ENCODE data around the gene ZBED1.
"Not testable (repeated sequence)": the region's sequence is repeated elsewhere in the genome, so short reads cannot be mapped to it uniquely, and the experiment has no call there.

The ZBED1 gene

DNA sequence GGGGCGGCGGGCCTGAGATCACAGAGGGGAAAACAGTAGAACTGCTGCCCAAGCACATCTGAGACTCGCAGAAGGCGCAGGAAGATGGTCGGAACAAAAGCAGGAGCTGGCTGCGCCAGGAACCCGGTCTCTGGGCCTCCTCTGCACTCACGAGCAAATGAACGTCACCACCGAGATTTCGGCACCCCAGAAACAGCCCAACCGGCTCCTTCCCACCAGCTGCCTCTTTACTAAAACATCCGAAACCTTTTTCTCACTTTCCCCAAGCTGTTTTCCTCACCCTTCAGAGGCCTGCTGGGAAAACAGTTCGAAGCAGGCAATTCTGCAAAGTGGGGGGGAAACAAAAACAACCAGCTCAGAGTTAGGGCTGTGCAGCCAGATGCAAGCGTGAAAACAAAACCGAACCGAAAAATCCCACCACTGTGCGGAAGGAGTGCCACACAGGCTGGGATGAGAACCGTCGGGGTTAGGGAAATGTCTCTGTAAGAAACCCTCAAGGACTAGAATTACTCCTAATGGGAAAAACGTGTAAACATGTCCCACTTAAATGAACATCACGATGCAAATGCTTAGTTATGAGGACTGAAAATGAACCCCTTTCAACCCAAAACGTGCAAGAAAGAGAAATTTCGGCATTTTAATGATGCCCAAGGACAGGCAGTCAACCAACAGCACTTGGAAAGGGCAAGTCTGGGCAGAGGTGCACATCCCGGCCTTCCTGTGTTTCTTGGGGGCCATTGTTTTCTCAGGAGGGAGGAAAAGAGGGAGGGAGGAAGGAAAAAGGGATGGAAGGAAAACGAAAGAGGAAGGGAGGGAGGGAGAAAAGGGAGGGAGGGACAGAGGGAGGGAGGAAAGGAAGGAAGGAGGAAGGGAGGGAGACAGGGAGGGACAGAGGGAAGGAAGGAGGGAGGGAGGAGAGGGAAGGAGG is 15.8 kb downstream of the ZBED1 start:
- H3K9me3 ChIP-seq (ENCODE audit: insufficient read depth, low read length): no peaks in the 10 kb centered on the region
- no peak overlapping the region for H3K9ac ChIP-seq (ENCODE audit: low read length)
- no peaks in the 10 kb centered on the region; the same call in 1 of the 2 replicates for H3K79me2 ChIP-seq (ENCODE audit: insufficient read depth, low read length)
- no peak overlapping the region for H3K27ac ChIP-seq (ENCODE audit: low read depth, low read length)
- H3K36me3 ChIP-seq (ENCODE audit: low read length): no peaks in the 10 kb centered on the region
- no peaks in the 10 kb centered on the region for H3K9me2 ChIP-seq (replicated peaks; ENCODE audit: insufficient read depth, low read length)
- H3K4me2 ChIP-seq (ENCODE audit: low read depth, low read length, poor library complexity, severe bottlenecking): no peak overlapping the region
- TF ChIP-seq CTCF (IDR thresholded peaks at IDR 0.05; ENCODE audit: insufficient read depth, low read length, poor library complexity, severe bottlenecking) (no peak), EZH2phosphoT487 (conservative IDR thresholded peaks at IDR 0.05; ENCODE audit: low read length) (no peak)
- H4K20me1 ChIP-seq (ENCODE audit: low read depth, low read length): no peaks in the 10 kb centered on the region
- H3K4me3 ChIP-seq (ENCODE audit: insufficient read depth, low read length, poor library complexity, severe bottlenecking): no peak overlapping the region
- no peak overlapping the region for H2AFZ ChIP-seq (ENCODE audit: low read depth, low read length, severe bottlenecking)
- no peaks in the 10 kb centered on the region for H3K27me3 ChIP-seq (ENCODE audit: low read length)
- no peaks in the 10 kb centered on the region for H3F3A ChIP-seq (ENCODE audit: insufficient read depth)

GRCh38 chrX:2484256-2484655 is 16.5 kb downstream of the ZBED1 start:
- H3K4me3 ChIP-seq (ENCODE audit: insufficient read depth, low read length, poor library complexity, severe bottlenecking): no peak overlapping the region
- no peak for TF ChIP-seq CTCF (IDR thresholded peaks at IDR 0.05; ENCODE audit: insufficient read depth, low read length, poor library complexity, severe bottlenecking)
- H3K9me2 ChIP-seq (replicated peaks; ENCODE audit: insufficient read depth, low read length): no peaks in the 10 kb centered on the region
- no peaks in the 10 kb centered on the region for H3K27me3 ChIP-seq (ENCODE audit: low read length)
- H3K4me2 ChIP-seq (ENCODE audit: low read depth, low read length, poor library complexity, severe bottlenecking): no peak overlapping the region
- no peak overlapping the region for H3K9ac ChIP-seq (ENCODE audit: low read length)
- no peaks in the 10 kb centered on the region; the same call in 1 of the 2 replicates for H3K79me2 ChIP-seq (ENCODE audit: insufficient read depth, low read length)
- no peak overlapping the region for H3K27ac ChIP-seq (ENCODE audit: low read depth, low read length)
- no peaks in the 10 kb centered on the region for H3K36me3 ChIP-seq (ENCODE audit: low read length)
- no peaks in the 10 kb centered on the region for H3F3A ChIP-seq (ENCODE audit: insufficient read depth)
- no peaks in the 10 kb centered on the region for H3K9me3 ChIP-seq (ENCODE audit: insufficient read depth, low read length)
- H2AFZ ChIP-seq (ENCODE audit: low read depth, low read length, severe bottlenecking): no peak overlapping the region
- no peaks in the 10 kb centered on the region for H4K20me1 ChIP-seq (ENCODE audit: low read depth, low read length)

GRCh38 chrX:2483398-2484060 is 17.2 kb downstream of the ZBED1 start:
- no peak overlapping the region for H3K9ac ChIP-seq (ENCODE audit: low read length)
- no peaks in the 10 kb centered on the region for H3K9me2 ChIP-seq (replicated peaks; ENCODE audit: insufficient read depth, low read length)
- no peaks in the 10 kb centered on the region for H3F3A ChIP-seq (ENCODE audit: insufficient read depth)
- H3K27me3 ChIP-seq (ENCODE audit: low read length): no peaks in the 10 kb centered on the region
- H4K20me1 ChIP-seq (ENCODE audit: low read depth, low read length): no peaks in the 10 kb centered on the region
- no peaks in the 10 kb centered on the region; the same call in 1 of the 2 replicates for H3K79me2 ChIP-seq (ENCODE audit: insufficient read depth, low read length)
- H3K27ac ChIP-seq (ENCODE audit: low read depth, low read length): no peak overlapping the region
- H3K36me3 ChIP-seq (ENCODE audit: low read length): no peaks in the 10 kb centered on the region
- no peak overlapping the region for H3K4me2 ChIP-seq (ENCODE audit: low read depth, low read length, poor library complexity, severe bottlenecking)
- no peak overlapping the region for H3K4me3 ChIP-seq (ENCODE audit: insufficient read depth, low read length, poor library complexity, severe bottlenecking)
- TF ChIP-seq EZH2phosphoT487 (conservative IDR thresholded peaks at IDR 0.05; ENCODE audit: low read length) (no peak), CTCF (IDR thresholded peaks at IDR 0.05; ENCODE audit: insufficient read depth, low read length, poor library complexity, severe bottlenecking) (no peak)
- no peaks in the 10 kb centered on the region for H3K9me3 ChIP-seq (ENCODE audit: insufficient read depth, low read length)
- H2AFZ ChIP-seq (ENCODE audit: low read depth, low read length, severe bottlenecking): no peak overlapping the region

DNA sequence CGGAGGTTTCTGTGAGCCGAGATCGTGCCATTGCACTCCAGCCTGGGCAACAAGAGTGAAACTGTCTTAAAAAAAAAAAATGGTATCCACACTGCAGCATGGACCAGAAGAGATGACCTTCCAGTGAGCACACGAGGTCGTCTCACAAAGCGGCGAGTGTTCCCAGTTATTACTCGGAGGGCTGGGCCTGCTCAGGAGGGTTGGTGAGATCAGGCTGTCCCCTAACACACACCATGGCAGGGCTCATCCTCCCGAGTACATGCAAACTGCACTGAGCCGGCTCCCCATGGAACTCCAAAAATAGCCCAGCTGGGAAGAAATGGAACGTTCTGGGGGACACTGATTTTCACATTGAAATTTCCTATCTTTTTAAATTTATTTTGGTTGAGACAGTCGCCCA is 19.2 kb downstream of the ZBED1 start:
- H3K9me3 ChIP-seq (ENCODE audit: insufficient read depth, low read length); H3K79me2 ChIP-seq (ENCODE audit: insufficient read depth, low read length); H2AFZ ChIP-seq (ENCODE audit: low read depth, low read length, severe bottlenecking); H3K27me3 ChIP-seq (ENCODE audit: low read length); H3K27ac ChIP-seq (ENCODE audit: low read depth, low read length); H3K36me3 ChIP-seq (ENCODE audit: low read length); H3K9me2 ChIP-seq (replicated peaks; ENCODE audit: insufficient read depth, low read length); H4K20me1 ChIP-seq (ENCODE audit: low read depth, low read length); H3K4me2 ChIP-seq (ENCODE audit: low read depth, low read length, poor library complexity, severe bottlenecking); H3K4me3 ChIP-seq (ENCODE audit: insufficient read depth, low read length, poor library complexity, severe bottlenecking); H3F3A ChIP-seq (ENCODE audit: insufficient read depth); H3K9ac ChIP-seq (ENCODE audit: low read length): not testable (repeated sequence)

DNA sequence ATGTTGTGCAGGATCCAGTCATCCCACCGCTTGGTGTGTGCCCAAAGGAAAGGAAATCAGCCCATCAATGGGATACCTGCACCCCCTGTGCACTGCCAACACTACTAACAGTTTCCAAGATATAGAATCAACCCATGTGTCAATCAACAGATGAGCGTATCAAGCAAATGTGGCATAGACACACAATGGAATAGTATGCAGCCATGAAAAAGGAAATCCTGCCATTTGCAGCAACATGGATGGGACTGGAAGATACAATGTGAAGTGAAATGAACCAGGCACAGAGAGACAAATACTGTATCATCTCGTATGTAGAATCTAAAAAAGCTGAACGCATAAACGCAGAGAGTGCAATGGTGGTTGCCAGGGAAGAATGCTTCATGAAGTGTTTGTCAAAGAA is 20.8 kb downstream of the ZBED1 start:
- H3F3A ChIP-seq (ENCODE audit: insufficient read depth); H3K9ac ChIP-seq (ENCODE audit: low read length); H3K4me3 ChIP-seq (ENCODE audit: insufficient read depth, low read length, poor library complexity, severe bottlenecking); H3K27me3 ChIP-seq (ENCODE audit: low read length); H3K9me3 ChIP-seq (ENCODE audit: insufficient read depth, low read length); H3K79me2 ChIP-seq (ENCODE audit: insufficient read depth, low read length); H3K4me2 ChIP-seq (ENCODE audit: low read depth, low read length, poor library complexity, severe bottlenecking); H3K9me2 ChIP-seq (replicated peaks; ENCODE audit: insufficient read depth, low read length); H3K36me3 ChIP-seq (ENCODE audit: low read length); H4K20me1 ChIP-seq (ENCODE audit: low read depth, low read length); H2AFZ ChIP-seq (ENCODE audit: low read depth, low read length, severe bottlenecking); H3K27ac ChIP-seq (ENCODE audit: low read depth, low read length): not testable (repeated sequence)
